Astrocyte (in vitro differentiated cells and primary cell): Measurements from ENCODE around the gene TMEM132E.

ENCODE experiments used
- CTCF ChIP-seq: IDR thresholded peaks from 2 replicates; pipeline ENCODE4 v1.5.1; 2011; ENCODE audit warnings: low read depth, mild to moderate bottlenecking, inconsistent platforms, low read length, moderate library complexity; ENCODE audit not compliant: insufficient read depth
- EZH2 ChIP-seq: IDR thresholded peaks from 2 replicates; pipeline ENCODE4 v1.6.1; 2012; ENCODE audit warnings: mild to moderate bottlenecking, low read length, inconsistent platforms; ENCODE audit not compliant: insufficient read depth

GRCh38 chr17:34578016-34578415 is 1.4 kb upstream of the TMEM132E start:
- TF ChIP-seq CTCF = no peak
- no peak for TF ChIP-seq EZH2
